Stimulated activated CD4-positive, alpha-beta T cell treated with anti-CD3 and anti-CD28 coated beads, Interleukin-2, amount 100 ng/mL, for 48 hours (primary cell): ENCODE data around the gene ANKRD17.
A peak's percentile ranks its signal among the peaks of the same experiment; 100 is the strongest.
"Not testable (repeated sequence)": the region's sequence is repeated elsewhere in the genome, so short reads cannot be mapped to it uniquely, and the experiment has no call there.

Experiments
- DNase-seq, 2 donors: peaks; one replicate each; pipeline ENCODE4 v3.0.0-alpha.2; 2020

The ANKRD17 gene

GRCh38 chr4:73258686-73259570, at the start of gene ANKRD17:
ANKRD17 (minus strand) TSS chr4:73258798; CDS start chr4:73258668, 130 bp downstream.
- peak; percentile 86 to 87 for DNase-seq

GRCh38 chr4:73308286-73308685, 49.7 kb upstream of the ANKRD17 start:
- DNase-seq: no peak

- DNase-seq: no peak
Observed at GRCh38 chr4:73303711-73304110, 45.1 kb upstream of the ANKRD17 start.

GRCh38 chr4:73299548-73300280, 41.1 kb upstream of the ANKRD17 start:
- DNase-seq: no peak

- DNase-seq: not testable (repeated sequence)
Observed at GRCh38 chr4:73292661-73293060, 34.1 kb upstream of the ANKRD17 start.

GRCh38 chr4:73281982-73282381, 23.4 kb upstream of the ANKRD17 start:
- DNase-seq: no peak

GRCh38 chr4:73281396-73281795, 22.8 kb upstream of the ANKRD17 start:
- no peak for DNase-seq

GRCh38 chr4:73277201-73277600, 18.6 kb upstream of the ANKRD17 start:
- DNase-seq: no peak

GRCh38 chr4:73275318-73275654, 16.7 kb upstream of the ANKRD17 start:
- DNase-seq: no peak

GRCh38 chr4:73272816-73273215, 14.2 kb upstream of the ANKRD17 start:
- DNase-seq: no peak

- DNase-seq: no peak
Observed at GRCh38 chr4:73267050-73267449, 8.5 kb upstream of the ANKRD17 start.

GRCh38 chr4:73259571-73260090, 1.0 kb upstream of the ANKRD17 start:
- peak in 1 of 2 donors; percentile 17 for DNase-seq

GRCh38 chr4:73258436-73258685, 237 bp downstream of the ANKRD17 start:
- no peak for DNase-seq

- peak; percentile 7 to 17 for DNase-seq
Observed at GRCh38 chr4:73257651-73258435, 755 bp downstream of the ANKRD17 start.

GRCh38 chr4:73257234-73257633, 1.4 kb downstream of the ANKRD17 start:
- DNase-seq: peak; percentile 53 to 59

- not testable (repeated sequence) for DNase-seq
Observed at GRCh38 chr4:73255847-73256246, 2.8 kb downstream of the ANKRD17 start.

- no peak for DNase-seq
Observed at GRCh38 chr4:73252001-73252400, 6.6 kb downstream of the ANKRD17 start.

GRCh38 chr4:73251384-73251783, 7.2 kb downstream of the ANKRD17 start:
- DNase-seq: no peak

- no peak for DNase-seq
Observed at GRCh38 chr4:73250642-73251041, 8.0 kb downstream of the ANKRD17 start.

GRCh38 chr4:73248821-73249220, 9.8 kb downstream of the ANKRD17 start:
- no peak for DNase-seq

- DNase-seq: no peak
Observed at GRCh38 chr4:73248416-73248815, 10.2 kb downstream of the ANKRD17 start.

- no peak for DNase-seq
Observed at GRCh38 chr4:73247100-73247499, 11.5 kb downstream of the ANKRD17 start.

- DNase-seq: no peak
Observed at GRCh38 chr4:73245955-73246354, 12.6 kb downstream of the ANKRD17 start.
